ENCODE results near the gene PNPLA6.
A peak's percentile ranks its signal among the peaks of the same experiment; 100 is the strongest.

Gene PNPLA6

DNA sequence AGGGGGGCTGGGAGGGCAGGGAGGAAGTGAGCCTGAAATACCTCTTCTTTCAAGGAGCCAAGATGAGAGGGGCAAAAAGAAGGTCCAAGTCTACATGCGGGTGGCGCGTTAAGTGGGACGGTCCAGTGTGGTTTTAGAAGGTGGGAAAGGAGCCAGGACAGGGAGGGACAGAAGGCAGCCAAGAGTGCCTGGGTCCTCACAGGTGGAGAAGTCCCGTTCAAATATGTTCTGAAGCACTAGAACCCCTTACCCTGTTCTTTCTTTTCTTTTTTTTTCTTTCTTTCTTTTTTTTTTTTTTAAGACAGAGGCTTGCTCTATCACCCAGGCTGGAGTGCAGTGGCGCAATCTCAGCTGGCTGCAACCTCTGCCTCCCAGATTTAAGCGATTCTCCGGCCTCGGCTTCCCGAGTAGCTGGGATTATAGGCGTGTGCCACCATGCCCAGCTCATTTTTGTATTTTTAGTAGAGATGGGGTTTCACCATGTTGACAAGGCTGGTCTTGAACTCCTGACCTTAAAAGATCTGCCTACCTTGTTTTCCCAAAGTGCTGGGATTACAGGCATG, 67.5 kb downstream of the PNPLA6 start:
- in situ Hi-C loops (cut with MboI; ENCODE audit: low sequenced_read_pairs, unreplicated experiment): no loop called here
- TF ChIP-seq, protein P1, sequence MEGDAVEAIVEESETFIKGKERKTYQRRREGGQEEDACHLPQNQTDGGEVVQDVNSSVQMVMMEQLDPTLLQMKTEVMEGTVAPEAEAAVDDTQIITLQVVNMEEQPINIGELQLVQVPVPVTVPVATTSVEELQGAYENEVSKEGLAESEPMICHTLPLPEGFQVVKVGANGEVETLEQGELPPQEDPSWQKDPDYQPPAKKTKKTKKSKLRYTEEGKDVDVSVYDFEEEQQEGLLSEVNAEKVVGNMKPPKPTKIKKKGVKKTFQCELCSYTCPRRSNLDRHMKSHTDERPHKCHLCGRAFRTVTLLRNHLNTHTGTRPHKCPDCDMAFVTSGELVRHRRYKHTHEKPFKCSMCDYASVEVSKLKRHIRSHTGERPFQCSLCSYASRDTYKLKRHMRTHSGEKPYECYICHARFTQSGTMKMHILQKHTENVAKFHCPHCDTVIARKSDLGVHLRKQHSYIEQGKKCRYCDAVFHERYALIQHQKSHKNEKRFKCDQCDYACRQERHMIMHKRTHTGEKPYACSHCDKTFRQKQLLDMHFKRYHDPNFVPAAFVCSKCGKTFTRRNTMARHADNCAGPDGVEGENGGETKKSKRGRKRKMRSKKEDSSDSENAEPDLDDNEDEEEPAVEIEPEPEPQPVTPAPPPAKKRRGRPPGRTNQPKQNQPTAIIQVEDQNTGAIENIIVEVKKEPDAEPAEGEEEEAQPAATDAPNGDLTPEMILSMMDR (IDR thresholded peaks at IDR 0.05; ENCODE audit: borderline replicate concordance, control extremely low read depth, extremely low read depth, insufficient read depth, missing control alignments): no peak
- no peak for DNase-seq (ENCODE audit: low spot score)

DNA sequence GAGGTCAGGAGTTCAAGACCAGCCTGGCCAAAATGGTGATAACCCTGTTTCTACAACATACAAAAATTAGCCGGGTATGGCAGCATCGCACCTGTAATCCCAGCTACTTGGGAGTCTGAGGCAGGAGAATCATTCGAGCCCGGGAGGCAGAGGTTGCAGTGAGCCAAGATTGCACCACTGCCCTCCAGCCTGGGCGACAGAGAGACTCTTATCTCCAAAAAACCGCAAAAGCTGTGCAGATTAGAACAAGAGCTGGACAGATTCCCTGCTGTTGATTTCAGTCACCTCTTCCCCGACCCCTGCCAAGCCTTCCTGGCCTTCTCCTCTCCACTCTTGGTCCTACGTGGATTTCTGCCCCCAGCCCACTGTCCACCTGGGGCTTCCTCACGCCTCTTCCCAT, 68.4 kb downstream of the PNPLA6 start:
- in situ Hi-C loops (cut with MboI; ENCODE audit: low sequenced_read_pairs, unreplicated experiment): no loop called here
- TF ChIP-seq, protein P1 (IDR thresholded peaks at IDR 0.05; ENCODE audit: borderline replicate concordance, control extremely low read depth, extremely low read depth, insufficient read depth, missing control alignments): no peak
- no peak for DNase-seq (ENCODE audit: low spot score)

DNA sequence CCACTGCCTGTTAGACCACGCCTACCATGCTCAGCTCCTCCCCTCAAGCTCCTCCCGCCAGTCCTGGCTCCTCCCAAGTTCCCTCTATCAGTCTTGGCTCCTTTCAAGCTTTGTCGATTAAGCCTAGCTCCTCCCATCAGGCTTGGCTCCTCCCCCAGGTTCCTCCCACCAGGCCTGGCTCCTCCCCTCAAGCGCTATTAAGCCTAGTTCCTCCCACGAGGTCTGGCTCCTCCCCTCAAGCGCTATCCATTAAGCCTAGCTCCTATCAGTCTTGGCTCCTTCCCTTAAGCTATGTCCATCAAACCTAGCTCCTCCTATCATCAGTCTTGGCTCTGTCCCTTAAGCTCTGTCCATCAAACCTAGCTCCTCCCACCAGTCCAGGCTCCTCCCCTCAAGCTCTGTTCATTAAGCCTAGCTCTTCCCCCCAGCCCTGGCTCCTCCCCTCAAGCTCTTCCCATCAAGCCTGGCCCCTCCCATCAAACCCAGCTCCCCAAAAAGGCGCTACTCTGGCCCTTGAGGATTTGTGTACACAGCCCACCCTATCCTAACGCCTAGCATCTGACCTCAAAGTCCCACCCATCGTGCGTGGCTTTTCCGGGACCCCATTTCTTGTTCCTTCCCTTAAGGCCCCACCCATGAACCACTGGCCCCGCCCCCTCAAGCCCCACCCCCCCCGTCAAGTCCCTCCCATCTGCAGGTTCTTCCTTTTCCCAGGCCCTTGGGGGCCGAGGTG, 70.1 kb downstream of the PNPLA6 start:
- in situ Hi-C loops (cut with MboI; ENCODE audit: low sequenced_read_pairs, unreplicated experiment): no loop called here
- TF ChIP-seq, protein P1 (IDR thresholded peaks at IDR 0.05; ENCODE audit: borderline replicate concordance, control extremely low read depth, extremely low read depth, insufficient read depth, missing control alignments): no peak
- peak; percentile 62 for DNase-seq (ENCODE audit: low spot score)

DNA sequence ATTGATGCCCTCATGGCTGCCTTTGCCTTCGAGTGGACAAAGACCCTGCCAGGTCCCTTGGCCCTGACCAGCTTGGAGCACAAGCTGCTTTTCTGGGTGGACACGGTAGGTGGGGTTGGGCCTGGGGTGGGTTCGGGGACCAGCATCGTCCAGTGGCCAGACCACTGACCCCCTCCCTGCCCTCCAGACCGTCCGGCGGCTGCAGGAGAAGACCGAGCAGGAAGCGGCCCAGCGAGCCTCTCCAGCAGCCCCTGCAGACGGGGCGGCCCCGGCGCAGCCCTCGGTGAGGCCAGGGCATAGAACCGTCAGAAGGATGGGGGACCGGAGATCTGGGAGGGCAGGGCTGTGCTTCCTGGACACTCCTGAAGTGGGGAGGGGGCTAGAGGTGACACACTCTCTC, 70.8 kb downstream of the PNPLA6 start:
- in situ Hi-C loops (cut with MboI; ENCODE audit: low sequenced_read_pairs, unreplicated experiment): no loop called here
- TF ChIP-seq, protein P1 (IDR thresholded peaks at IDR 0.05; ENCODE audit: borderline replicate concordance, control extremely low read depth, extremely low read depth, insufficient read depth, missing control alignments): no peak
- DNase-seq (ENCODE audit: low spot score): no peak

DNA sequence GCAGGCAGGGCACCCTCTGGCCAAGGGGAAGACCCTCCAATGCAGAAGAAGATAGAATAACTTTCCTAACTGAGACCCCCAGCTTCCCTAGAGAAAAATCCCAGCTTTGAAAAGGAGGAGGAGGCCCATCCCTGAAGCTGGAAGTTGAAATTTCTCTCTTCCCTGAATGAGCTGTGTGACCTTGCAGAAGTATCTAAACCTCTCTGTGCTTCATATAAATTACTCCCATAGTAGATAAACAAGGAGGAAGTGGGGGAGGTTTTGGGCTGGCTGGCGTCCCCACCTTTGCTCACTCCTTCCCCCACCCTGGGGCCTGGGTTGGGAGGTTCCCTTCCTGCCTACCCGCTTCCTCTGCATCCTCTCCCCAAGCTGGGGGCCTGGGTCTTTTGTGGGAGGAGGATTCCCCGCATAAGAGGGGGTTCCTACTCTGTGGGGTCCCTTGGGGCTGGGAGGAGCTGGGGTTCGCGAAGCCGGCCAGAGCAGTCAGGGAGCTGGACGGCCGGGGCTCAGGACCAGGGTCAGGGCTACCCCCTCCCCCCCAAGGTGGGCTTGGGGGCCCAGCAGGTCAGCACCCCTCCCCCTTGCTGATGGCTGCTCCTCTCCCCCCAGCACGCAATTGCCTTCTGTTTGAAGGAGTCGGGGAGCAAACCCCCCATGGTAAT, 71.8 kb downstream of the PNPLA6 start:
- DNase-seq (ENCODE audit: low spot score): no peak
- in situ Hi-C loops (cut with MboI; ENCODE audit: low sequenced_read_pairs, unreplicated experiment): no loop called here
- TF ChIP-seq, protein P1 (IDR thresholded peaks at IDR 0.05; ENCODE audit: borderline replicate concordance, control extremely low read depth, extremely low read depth, insufficient read depth, missing control alignments): no peak

DNA sequence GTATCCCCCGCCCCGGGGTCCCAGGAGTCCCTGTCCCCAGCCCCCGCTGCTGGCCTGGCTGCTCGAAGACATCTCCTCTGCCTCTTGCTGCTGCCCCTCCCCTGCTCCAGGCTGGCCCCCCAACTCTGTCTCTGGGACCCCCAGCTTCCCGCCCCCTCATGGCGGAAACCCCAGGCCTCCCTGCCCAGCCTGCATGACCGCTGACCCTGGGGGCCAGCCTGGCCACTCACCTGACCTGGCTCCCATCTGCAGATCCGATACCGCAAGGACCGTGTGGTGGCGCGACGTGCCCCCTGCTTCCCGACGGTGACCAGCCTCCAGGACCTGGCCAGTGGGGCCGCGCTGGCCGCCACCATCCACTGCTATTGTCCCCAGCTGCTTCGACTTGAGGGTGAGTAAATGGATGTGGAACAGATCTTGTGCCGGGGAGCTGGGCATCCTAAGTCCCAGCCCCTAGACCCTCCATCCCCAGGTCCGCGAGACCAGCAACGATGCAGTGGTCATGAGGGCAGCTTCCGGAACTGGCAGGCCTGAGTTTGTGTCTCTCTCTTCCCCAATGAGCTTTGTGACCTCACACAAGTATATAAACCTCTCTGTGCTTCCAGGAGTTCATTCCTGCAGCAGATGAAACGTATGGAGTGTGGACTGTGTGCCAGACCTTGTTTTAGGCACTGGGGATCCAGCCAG, 72.5 kb downstream of the PNPLA6 start:
- TF ChIP-seq, protein P1 (IDR thresholded peaks at IDR 0.05; ENCODE audit: borderline replicate concordance, control extremely low read depth, extremely low read depth, insufficient read depth, missing control alignments): no peak
- DNase-seq (ENCODE audit: low spot score): no peak
- in situ Hi-C loops (cut with MboI; ENCODE audit: low sequenced_read_pairs, unreplicated experiment): no loop called here
